ENCODE measurements around the gene FANCC. TPM values are rescaled to one million over a fixed set of nuclear protein-coding genes. Genes with fewer than 3 reads are reported as not detected.
A peak's percentile ranks its signal among the peaks of the same experiment; 100 is the strongest.

Gene FANCC
- total and polyA plus RNA-seq, 4 donors, result 8.3 to 32.4 (median 11.5) TPM

DNA sequence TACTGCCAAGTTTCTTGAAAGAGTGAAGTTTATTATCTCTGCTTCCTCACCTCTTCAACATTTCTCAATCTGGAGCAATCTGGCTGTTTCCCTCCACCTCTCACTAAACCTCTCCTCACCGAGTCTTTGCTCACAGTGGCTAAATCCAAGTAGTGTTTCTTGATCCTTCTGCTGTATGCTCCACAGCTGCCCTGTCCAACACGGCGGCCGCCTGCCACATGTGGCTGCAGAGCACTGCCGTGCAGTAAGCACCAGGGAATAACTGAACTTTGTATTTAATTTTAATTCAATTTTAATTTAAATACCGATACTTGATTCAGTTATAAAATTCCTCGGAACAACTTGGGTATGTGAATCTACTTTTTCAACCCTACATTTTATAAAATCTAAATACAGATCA lies 80.2 kb downstream of the FANCC start:
- no peak overlapping the region for H3K9ac ChIP-seq (ENCODE audit: low read depth in 1 of 2, low read length in 2 of 2)

DNA sequence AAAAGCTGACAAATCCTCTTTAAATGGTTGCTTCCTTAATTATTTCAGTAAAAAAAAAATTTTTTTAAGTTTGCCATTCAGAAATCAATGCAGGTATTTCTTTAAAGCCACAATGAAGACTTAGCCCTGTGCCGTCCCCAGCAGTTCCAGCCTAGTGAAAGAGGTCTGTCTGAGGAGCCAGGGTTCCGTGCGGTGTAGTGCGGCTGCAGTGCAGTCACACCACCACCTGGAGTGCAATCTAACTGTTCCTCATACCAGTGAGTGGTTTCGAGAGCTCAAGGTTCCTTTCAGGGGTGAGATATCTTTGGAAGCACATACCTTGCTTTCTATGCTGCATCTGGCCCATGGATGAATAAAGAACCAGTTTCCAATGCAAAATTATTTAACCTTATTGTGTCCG lies 87.5 kb downstream of the FANCC start:
- Histone ChIP-seq H3K4me3 (ENCODE audit: low read depth in 1 of 3, low read length in 3 of 3) (no peak overlapping the region), H3K27ac (ENCODE audit: low read depth in 1 of 2, low read length in 2 of 2) (no peak overlapping the region), H3K4me1 (ENCODE audit: control insufficient read depth in 4 of 4, insufficient read depth in 4 of 4, low read length in 3 of 4) (peaks cover 0 to 8% (median 7%) of the 10 kb centered on the region in 4 donors), H3K9me3 (ENCODE audit: control insufficient read depth in 4 of 4, low read length in 3 of 4) (no peaks in the 10 kb centered on the region), H3K27me3 (ENCODE audit: control insufficient read depth in 4 of 4, insufficient read depth in 4 of 4, low read length in 3 of 4) (no peaks in the 10 kb centered on the region), H3K9ac (ENCODE audit: low read depth in 1 of 2, low read length in 2 of 2) (no peak overlapping the region), H3K36me3 (ENCODE audit: control insufficient read depth in 4 of 4, insufficient read depth in 3 of 4, low read depth in 1 of 4, low read length in 3 of 4) (no peaks in the 10 kb centered on the region)
- 87% methylated on average over 6 of the region's 6 CpGs for WGBS
- no peak for DNase-seq (ENCODE audit: low spot score)
- TF ChIP-seq, protein P1, sequence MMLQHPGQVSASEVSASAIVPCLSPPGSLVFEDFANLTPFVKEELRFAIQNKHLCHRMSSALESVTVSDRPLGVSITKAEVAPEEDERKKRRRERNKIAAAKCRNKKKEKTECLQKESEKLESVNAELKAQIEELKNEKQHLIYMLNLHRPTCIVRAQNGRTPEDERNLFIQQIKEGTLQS (IDR thresholded peaks at IDR 0.05), result no peak
- TF ChIP-seq RAD21 (IDR thresholded peaks at IDR 0.05), result peak in 1 of 2 donors; percentile 46

More for the DNA sequence above, 80.2 kb downstream of the FANCC start:
- WGBS, result 98% methylated on average over 7 of the region's 7 CpGs
- TF ChIP-seq, protein P2, sequence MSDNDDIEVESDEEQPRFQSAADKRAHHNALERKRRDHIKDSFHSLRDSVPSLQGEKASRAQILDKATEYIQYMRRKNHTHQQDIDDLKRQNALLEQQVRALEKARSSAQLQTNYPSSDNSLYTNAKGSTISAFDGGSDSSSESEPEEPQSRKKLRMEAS (IDR thresholded peaks at IDR 0.05), result no peak
- no peak for TF ChIP-seq RXRA (IDR thresholded peaks at IDR 0.05)
- no peak for TF ChIP-seq HNF4A (conservative IDR thresholded peaks at IDR 0.05)
- TF ChIP-seq RAD21 (IDR thresholded peaks at IDR 0.05), result no peak
- no peak for TF ChIP-seq HNF4G (IDR thresholded peaks at IDR 0.05)
- TF ChIP-seq TAF1 (conservative IDR thresholded peaks at IDR 0.05), result no peak
- no peak for TF ChIP-seq GABPA (IDR thresholded peaks at IDR 0.05 in 1 of 2, conservative IDR thresholded peaks at IDR 0.05 in 1 of 2)
- TF ChIP-seq, protein P3, sequence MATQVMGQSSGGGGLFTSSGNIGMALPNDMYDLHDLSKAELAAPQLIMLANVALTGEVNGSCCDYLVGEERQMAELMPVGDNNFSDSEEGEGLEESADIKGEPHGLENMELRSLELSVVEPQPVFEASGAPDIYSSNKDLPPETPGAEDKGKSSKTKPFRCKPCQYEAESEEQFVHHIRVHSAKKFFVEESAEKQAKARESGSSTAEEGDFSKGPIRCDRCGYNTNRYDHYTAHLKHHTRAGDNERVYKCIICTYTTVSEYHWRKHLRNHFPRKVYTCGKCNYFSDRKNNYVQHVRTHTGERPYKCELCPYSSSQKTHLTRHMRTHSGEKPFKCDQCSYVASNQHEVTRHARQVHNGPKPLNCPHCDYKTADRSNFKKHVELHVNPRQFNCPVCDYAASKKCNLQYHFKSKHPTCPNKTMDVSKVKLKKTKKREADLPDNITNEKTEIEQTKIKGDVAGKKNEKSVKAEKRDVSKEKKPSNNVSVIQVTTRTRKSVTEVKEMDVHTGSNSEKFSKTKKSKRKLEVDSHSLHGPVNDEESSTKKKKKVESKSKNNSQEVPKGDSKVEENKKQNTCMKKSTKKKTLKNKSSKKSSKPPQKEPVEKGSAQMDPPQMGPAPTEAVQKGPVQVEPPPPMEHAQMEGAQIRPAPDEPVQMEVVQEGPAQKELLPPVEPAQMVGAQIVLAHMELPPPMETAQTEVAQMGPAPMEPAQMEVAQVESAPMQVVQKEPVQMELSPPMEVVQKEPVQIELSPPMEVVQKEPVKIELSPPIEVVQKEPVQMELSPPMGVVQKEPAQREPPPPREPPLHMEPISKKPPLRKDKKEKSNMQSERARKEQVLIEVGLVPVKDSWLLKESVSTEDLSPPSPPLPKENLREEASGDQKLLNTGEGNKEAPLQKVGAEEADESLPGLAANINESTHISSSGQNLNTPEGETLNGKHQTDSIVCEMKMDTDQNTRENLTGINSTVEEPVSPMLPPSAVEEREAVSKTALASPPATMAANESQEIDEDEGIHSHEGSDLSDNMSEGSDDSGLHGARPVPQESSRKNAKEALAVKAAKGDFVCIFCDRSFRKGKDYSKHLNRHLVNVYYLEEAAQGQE (IDR thresholded peaks at IDR 0.05), result no peak
- TF ChIP-seq EGR1 (IDR thresholded peaks at IDR 0.05; ENCODE audit: low read depth in 2 of 2), result no peak
- TF ChIP-seq FOXA2 (IDR thresholded peaks at IDR 0.05), result no peak
- TF ChIP-seq, protein P4, sequence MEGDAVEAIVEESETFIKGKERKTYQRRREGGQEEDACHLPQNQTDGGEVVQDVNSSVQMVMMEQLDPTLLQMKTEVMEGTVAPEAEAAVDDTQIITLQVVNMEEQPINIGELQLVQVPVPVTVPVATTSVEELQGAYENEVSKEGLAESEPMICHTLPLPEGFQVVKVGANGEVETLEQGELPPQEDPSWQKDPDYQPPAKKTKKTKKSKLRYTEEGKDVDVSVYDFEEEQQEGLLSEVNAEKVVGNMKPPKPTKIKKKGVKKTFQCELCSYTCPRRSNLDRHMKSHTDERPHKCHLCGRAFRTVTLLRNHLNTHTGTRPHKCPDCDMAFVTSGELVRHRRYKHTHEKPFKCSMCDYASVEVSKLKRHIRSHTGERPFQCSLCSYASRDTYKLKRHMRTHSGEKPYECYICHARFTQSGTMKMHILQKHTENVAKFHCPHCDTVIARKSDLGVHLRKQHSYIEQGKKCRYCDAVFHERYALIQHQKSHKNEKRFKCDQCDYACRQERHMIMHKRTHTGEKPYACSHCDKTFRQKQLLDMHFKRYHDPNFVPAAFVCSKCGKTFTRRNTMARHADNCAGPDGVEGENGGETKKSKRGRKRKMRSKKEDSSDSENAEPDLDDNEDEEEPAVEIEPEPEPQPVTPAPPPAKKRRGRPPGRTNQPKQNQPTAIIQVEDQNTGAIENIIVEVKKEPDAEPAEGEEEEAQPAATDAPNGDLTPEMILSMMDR (IDR thresholded peaks at IDR 0.05; ENCODE audit: low read depth, low read length, missing input control), result no peak
- Histone ChIP-seq H3K27ac (ENCODE audit: low read depth in 1 of 2, low read length in 2 of 2) (no peak overlapping the region), H3K4me3 (ENCODE audit: low read depth in 1 of 3, low read length in 3 of 3) (no peak overlapping the region), H3K9me3 (ENCODE audit: control insufficient read depth in 4 of 4, low read length in 3 of 4) (no peaks in the 10 kb centered on the region), H3K36me3 (ENCODE audit: control insufficient read depth in 4 of 4, insufficient read depth in 3 of 4, low read depth in 1 of 4, low read length in 3 of 4) (no peaks in the 10 kb centered on the region), H3K27me3 (ENCODE audit: control insufficient read depth in 4 of 4, insufficient read depth in 4 of 4, low read length in 3 of 4) (no peaks in the 10 kb centered on the region), H3K4me1 (ENCODE audit: control insufficient read depth in 4 of 4, insufficient read depth in 4 of 4, low read length in 3 of 4) (no peaks in the 10 kb centered on the region)
- DNase-seq (ENCODE audit: low spot score), result no peak

All from liver (tissue), 9 donors.